Measurements from ENCODE around the gene PI4K2B. TPM values are rescaled to one million over a fixed set of nuclear protein-coding genes. Genes with fewer than 3 reads are reported as not detected.
"Not testable (repeated sequence)": the region's sequence is repeated elsewhere in the genome, so short reads cannot be mapped to it uniquely, and the experiment has no call there.

The PI4K2B gene
- polyA plus RNA-seq, 3 donors from 2014 or later, result 9.2 to 10.3 (median 9.8) TPM

DNA sequence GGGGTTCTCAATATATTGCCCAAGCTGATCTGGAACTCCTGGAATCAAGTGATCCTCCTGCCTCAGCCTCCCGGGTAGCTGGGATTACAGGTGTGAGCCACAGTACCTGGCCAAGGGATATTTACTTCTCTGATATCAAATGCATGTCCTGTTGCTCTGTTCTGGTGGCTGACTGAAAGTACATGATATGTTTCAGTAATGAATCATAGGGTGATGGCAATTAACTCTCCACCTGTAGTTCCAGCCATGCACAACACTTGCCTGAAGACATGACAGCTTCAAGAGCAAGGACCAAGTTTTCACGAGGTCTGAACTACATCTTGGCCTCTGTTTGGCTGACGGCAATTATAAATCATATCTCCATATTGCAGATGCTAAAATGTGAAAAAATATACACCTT is 87.9 kb downstream of the PI4K2B start:
- Mint-ChIP-seq H3K9me3 (no peaks in the 10 kb centered on the region), H3K4me3 (no peak overlapping the region), H3K27me3 (ENCODE audit: low read depth in 3 of 3) (peaks cover 0 to 1% (median 0%) of the 10 kb centered on the region in 3 donors), H3K27ac (no peak overlapping the region), H3K36me3 (peaks cover 3 to 21% (median 5%) of the 10 kb centered on the region in 3 donors), H3K4me1 (no peaks in the 10 kb centered on the region)
- DNase-seq, result no peak

DNA sequence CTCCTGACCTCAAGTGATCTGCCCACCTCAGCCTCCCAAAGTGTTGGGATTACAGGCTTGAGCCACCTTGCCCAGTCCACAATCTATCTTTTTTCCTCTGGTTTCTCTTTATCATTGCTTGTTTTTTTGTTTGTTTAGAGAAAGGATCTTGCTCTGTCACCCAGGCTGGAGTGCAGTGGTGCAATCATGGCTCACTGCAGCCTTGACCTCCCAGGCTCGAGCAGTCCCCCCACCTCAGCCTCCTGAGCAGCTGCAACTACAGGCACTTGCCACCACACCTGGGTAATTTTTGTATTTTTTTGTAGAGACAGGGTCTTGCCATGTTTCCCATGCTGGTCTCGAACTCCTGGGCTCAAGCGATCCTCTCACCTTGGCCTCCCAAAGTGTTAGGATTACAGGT is 94.6 kb downstream of the PI4K2B start:
- H3K4me3 Mint-ChIP-seq, H3K9me3 Mint-ChIP-seq: not testable (repeated sequence)

More for the DNA sequence above, 94.6 kb downstream of the PI4K2B start:
- not testable (repeated sequence) for DNase-seq; H3K27ac Mint-ChIP-seq; H3K27me3 Mint-ChIP-seq (ENCODE audit: low read depth in 3 of 3); H3K36me3 Mint-ChIP-seq
- peaks cover 11 to 17% of the 10 kb centered on the region in 2 donors for H3K4me1 Mint-ChIP-seq

Other genes with a start within 250 kb of the PI4K2B start
- not detected for gene LGI2, start 203.1 kb upstream of the PI4K2B start, polyA plus RNA-seq
- 1 to 10 TPM; 2.1 to 6.0 (median 4.6) TPM for gene SEPSECS, start 73.6 kb upstream of the PI4K2B start, polyA plus RNA-seq
- 1 to 10 TPM; 3.8 to 9.2 (median 4.6) TPM for gene ZCCHC4, start 78.7 kb downstream of the PI4K2B start, polyA plus RNA-seq
- gene ANAPC4, start 143.2 kb downstream of the PI4K2B start, polyA plus RNA-seq, result 10 to 100 TPM; 13.3 to 25.7 (median 18.6) TPM